SJCRH30 (cell line): Measurements from ENCODE around the gene CCDC57. TPM values are rescaled to one million over a fixed set of nuclear protein-coding genes. Genes with fewer than 3 reads are reported as not detected.
"Not testable (repeated sequence)": the region's sequence is repeated elsewhere in the genome, so short reads cannot be mapped to it uniquely, and the experiment has no call there.

Experiments
- DNase-seq, 2 experiments: peaks; one replicate each; pipeline ENCODE4 v3.0.0-alpha.2; 2015 to 2020
- H3K27ac ChIP-seq: fragments of 250-450 bp; sonication (Bioruptor Pico); 2 replicates; pipeline ENCODE4 v1.5.1; 2020; ENCODE audit warnings: mild to moderate bottlenecking, moderate library complexity
- H3K27me3 ChIP-seq: fragments of 250-450 bp; sonication (Bioruptor Pico); 2 replicates; pipeline ENCODE4 v1.5.1; 2020; ENCODE audit warnings: mild to moderate bottlenecking, moderate library complexity
- H3K36me3 ChIP-seq: fragments of 250-450 bp; sonication (Bioruptor Pico); 2 replicates; pipeline ENCODE4 v1.5.1; 2020; ENCODE audit warnings: mild to moderate bottlenecking, moderate library complexity
- H3K4me1 ChIP-seq: fragments of 250-450 bp; sonication (Bioruptor Pico); 2 replicates; pipeline ENCODE4 v1.5.1; 2020; ENCODE audit warnings: mild to moderate bottlenecking, moderate library complexity
- H3K4me3 ChIP-seq: fragments of 250-450 bp; sonication (Bioruptor Pico); 2 replicates; pipeline ENCODE4 v1.5.1; 2020; ENCODE audit warnings: mild to moderate bottlenecking, moderate library complexity
- H3K9me3 ChIP-seq: fragments of 250-450 bp; sonication (Bioruptor Pico); replicated peaks from 2 replicates; pipeline ENCODE4 v1.5.1; 2020; ENCODE audit warnings: mild to moderate bottlenecking, moderate library complexity
- total RNA-seq: library from RNA; depleted of rRNA; stranded (reverse); fragments of >200 nt; shearing (Covaris generic); gene quantifications from 2 replicates; pipeline ENCODE4 v1.2.3, GENCODE V29; 2014

Gene CCDC57
- total RNA-seq, 1 experiment from 2014 or later, result 23.5 TPM

DNA sequence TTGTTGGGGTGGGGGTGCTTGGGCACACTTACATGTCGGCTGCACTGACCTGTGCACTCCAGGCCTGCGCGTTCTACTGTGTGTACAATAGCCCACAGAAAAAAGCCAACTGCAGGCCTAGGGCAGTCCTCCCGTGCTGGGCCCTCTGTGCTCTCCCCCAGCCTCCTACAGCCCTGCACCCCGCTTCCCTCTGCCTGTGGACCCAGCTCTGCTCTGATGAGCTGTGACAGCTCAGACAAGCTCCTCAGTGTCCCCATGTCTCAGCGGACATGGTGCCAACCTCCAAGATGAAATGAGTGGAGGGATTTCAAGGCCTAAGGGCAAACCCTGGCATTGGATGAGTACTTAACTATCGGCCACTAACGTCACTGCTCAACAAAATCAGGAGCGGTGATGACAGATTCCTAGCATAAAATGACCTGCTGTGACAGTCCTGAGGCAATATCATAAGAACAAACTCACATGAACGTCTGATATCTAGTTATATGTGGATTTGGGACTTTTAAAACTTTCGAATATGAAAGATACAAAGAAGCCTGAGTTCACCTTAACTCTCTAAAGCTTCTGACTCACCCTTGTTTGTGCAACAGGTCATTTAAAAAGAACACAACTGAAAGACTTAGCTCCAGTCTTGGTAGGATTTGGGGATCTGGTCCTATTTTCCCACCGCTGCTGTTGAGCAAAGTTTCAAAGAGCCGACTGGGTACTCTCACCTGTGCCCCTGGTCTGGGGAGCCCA, 34.7 kb downstream of the CCDC57 start:
- no peak overlapping the region for H3K4me3 ChIP-seq
- H3K9me3 ChIP-seq, result no peaks in the 10 kb centered on the region
- DNase-seq, result no peak
- H3K36me3 ChIP-seq, result no peaks in the 10 kb centered on the region
- no peak overlapping the region for H3K27ac ChIP-seq
- H3K27me3 ChIP-seq, result no peaks in the 10 kb centered on the region
- peaks cover 20% of the 10 kb centered on the region; the same call in 1 of the 2 replicates for H3K4me1 ChIP-seq

DNA sequence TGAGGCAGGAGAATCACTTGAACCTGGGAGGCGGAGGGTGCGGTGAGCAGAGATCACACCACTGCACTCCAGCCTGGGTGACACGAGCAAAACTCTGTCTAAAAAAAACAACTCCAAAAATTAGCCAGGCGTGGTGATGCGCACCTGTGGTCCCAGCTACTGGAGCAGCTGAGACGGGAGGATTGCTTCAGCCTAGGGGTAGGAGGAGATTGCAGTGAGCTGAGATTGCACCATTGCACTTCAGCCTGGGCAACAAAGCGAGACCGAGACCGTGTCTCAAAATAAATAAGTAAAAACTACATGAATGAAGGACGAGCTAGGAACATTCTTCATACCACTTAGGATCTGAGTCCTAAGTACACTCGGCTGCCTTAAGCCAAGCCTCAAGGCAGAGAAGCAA, 35.4 kb downstream of the CCDC57 start:
- Histone ChIP-seq H3K36me3 (no peaks in the 10 kb centered on the region), H3K9me3 (no peaks in the 10 kb centered on the region), H3K4me3 (no peak overlapping the region), H3K4me1 (peaks cover 20% of the 10 kb centered on the region; the same call in 1 of the 2 replicates), H3K27ac (no peak overlapping the region), H3K27me3 (no peaks in the 10 kb centered on the region)
- no peak for DNase-seq

DNA sequence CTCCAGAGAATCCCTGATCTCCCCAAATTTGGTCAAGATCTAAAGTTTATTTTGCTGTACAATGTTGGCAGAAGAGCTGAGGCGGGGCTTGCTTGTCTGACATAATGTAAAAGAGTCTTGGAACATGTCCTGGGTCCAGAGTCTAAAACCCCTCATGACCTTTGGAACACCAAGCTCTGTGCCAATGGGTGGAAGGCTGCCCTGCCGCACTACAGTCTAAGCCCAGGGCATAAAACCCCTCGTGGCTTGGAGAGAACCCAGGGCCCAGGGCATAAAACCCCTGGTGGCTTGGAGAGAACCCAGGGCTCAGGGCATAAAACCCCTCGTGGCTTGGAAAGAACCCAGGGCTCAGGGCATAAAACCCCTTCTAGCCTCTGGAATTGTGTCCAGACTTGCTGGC, 36.7 kb downstream of the CCDC57 start:
- Histone ChIP-seq H3K4me1 (peaks cover 13% of the 10 kb centered on the region; the same call in 1 of the 2 replicates), H3K27ac (no peak overlapping the region), H3K27me3 (no peaks in the 10 kb centered on the region), H3K36me3 (no peaks in the 10 kb centered on the region), H3K9me3 (no peaks in the 10 kb centered on the region), H3K4me3 (no peak overlapping the region)
- no peak for DNase-seq

DNA sequence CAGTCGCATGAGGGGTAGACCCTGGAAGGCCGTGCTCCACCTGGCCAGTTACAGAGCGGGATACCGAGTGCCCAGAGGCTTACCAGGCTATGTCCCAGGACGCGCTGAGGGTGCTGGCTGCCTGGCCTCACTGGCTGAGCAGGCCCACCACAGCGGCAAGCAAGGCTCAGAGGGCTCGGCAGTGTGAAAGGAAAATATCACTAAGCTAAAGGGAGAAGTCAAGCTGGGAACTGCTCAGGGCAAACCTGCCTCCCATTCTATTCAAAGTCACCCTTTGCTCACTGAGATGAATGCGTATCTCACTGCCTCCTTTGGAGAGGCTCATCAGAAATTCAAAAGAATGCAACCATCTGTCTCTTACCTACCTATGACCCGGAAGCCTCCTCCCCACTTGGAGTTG, 37.4 kb downstream of the CCDC57 start:
- DNase-seq, result no peak
- no peak overlapping the region for H3K4me3 ChIP-seq
- no peaks in the 10 kb centered on the region for H3K36me3 ChIP-seq
- no peak overlapping the region for H3K27ac ChIP-seq
- no peaks in the 10 kb centered on the region for H3K27me3 ChIP-seq
- H3K9me3 ChIP-seq, result no peaks in the 10 kb centered on the region
- peaks cover 6% of the 10 kb centered on the region; the same call in 1 of the 2 replicates for H3K4me1 ChIP-seq

DNA sequence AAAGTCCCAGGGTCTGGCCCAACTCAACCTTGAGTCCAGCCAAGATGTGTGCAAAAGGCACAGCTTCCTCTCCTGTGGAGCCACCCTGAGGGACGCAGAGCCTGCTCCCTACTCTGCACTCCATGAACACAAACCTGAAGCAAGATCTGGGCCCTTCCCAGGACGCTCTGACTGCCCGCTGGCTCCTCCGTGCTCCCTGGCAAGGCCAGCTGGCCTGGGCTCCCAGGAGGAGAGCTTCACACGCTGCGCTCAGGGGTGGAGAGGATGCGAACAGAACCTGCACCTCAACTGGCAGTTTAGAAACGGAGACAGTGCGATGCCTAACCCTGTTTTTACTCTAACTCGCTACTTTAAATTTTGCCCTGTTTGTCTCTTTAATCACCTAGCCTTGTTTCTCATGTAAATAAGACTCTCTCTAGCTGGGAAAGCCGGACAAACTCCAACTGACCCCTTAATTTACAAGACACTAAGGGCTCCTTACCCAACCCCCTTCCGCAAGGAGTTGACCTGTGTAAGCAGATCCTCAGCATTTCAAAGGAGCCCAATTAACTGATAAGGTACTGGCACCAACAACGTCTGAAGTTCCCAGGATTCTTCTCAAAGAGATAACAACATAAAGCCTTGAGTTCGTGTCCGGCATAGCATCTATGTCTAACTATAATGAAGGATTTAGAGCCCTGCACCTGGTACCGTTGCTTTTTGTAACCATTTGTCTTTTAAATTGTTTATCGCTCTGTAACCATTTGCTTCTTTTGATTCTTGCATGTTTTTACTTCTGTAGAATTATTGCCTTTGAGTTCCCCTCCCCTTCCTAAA, 38.4 kb downstream of the CCDC57 start:
- not testable (repeated sequence) for H3K9me3 ChIP-seq, H3K27ac ChIP-seq, H3K36me3 ChIP-seq

DNA sequence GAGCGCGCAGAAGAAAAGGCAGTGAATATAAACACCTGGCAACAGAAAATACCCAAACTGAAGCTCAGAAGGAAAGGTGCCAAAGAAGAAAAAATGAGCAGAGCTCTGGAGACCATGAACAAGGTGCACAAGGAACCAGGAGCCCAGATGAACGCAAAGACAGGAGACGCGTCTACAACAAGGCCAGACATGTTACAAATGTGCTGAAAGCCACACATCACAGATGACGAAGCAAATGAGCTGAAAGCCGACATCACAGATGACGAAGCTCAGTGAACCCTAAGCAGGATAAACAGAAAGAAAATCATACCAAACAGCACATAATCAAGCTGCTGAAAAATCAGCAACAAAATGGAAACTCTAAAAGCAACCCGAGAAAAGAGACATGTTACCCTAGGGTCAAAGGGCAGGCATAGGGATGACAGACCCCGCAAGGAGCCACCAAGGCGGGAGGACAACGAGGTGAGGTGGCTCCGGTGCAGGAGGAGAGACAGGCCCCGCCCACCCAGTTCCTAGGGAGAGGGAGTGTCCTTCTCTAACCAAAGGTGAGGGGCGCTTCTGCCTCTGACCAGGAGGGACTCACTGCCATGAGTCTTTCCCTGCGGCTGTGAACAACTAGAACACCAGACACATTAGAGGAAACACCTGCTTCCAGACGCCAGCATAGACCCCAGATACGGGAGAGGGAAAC, 39.1 kb downstream of the CCDC57 start:
- Histone ChIP-seq H3K4me1 (no peaks in the 10 kb centered on the region), H3K27me3 (no peaks in the 10 kb centered on the region), H3K36me3 (no peaks in the 10 kb centered on the region), H3K4me3 (no peak overlapping the region), H3K27ac (no peak overlapping the region), H3K9me3 (no peaks in the 10 kb centered on the region)
- DNase-seq, result no peak

More for the DNA sequence above, 38.4 kb downstream of the CCDC57 start:
- not testable (repeated sequence) for H3K4me1 ChIP-seq, H3K4me3 ChIP-seq, H3K27me3 ChIP-seq, DNase-seq

DNA sequence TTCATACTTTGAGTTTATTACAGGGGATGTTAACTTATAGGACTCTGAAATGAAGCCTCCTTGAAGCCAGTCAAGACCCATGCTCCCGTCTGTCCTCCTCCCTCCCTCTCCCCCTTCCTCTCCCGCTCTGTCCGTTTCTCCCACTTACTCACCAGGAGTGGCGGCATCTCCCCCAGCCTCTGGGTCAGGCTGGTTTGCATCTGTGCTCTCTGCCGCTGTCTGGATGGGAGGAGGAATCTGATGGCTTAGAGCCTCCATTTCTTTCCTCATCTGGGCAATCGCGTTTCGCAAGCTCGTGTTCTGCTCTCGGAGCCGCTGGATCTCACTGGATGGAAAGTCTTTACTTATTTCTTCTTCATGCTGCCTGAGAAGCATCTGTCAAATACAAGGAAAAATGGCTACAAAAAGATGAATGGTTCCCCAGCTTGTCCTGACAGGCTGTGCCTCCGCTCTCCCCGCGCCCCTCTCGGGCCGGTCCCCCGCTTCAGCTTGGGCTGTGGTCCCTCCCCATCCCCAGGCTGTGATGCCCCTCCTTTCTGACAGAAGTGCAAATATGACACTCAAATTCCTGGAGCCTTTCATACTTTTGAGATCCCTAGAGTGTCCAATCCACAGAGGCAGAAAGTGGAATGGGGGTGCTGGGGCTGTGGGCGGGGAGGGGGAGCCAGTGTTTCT, 40.0 kb downstream of the CCDC57 start:
- no peak overlapping the region for H3K27ac ChIP-seq
- no peaks in the 10 kb centered on the region for H3K27me3 ChIP-seq
- H3K9me3 ChIP-seq, result no peaks in the 10 kb centered on the region
- no peak overlapping the region for H3K4me3 ChIP-seq
- no peak for DNase-seq
- no peaks in the 10 kb centered on the region for H3K36me3 ChIP-seq
- H3K4me1 ChIP-seq, result no peaks in the 10 kb centered on the region

DNA sequence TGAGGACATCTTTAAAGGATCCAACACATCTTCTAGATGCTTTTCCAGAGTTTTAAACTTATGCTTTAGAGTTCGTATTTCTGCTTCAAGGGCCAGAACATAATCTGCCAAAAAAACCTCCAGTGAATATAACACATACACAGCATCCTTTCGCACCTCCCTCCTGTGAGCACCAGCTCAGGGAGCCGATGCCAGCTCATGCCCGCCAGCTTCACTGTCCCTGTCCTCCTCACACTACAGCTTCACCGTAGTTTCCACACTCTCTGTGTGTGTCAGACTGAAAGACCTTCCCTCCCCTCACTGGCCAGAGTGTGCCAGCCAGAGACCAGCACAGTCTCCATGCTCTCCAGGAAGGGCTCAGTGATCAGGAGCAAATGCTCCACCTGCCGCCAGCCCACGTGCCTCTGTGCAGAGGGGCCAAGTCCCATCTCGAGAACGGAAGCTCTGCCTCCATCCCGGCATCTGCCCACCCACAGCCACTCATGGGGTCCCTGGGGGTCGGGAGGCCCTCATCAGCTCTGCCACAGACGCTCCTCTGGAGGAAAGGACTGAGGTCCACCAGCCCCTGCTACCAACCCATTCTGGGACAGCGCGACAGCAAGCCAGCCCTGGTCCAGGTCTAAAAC, 40.8 kb downstream of the CCDC57 start:
- H3K9me3 ChIP-seq, result no peaks in the 10 kb centered on the region
- H3K27ac ChIP-seq, result no peak overlapping the region
- no peak overlapping the region for H3K4me3 ChIP-seq
- H3K4me1 ChIP-seq, result no peaks in the 10 kb centered on the region
- no peak for DNase-seq
- no peaks in the 10 kb centered on the region for H3K27me3 ChIP-seq
- no peaks in the 10 kb centered on the region for H3K36me3 ChIP-seq

DNA sequence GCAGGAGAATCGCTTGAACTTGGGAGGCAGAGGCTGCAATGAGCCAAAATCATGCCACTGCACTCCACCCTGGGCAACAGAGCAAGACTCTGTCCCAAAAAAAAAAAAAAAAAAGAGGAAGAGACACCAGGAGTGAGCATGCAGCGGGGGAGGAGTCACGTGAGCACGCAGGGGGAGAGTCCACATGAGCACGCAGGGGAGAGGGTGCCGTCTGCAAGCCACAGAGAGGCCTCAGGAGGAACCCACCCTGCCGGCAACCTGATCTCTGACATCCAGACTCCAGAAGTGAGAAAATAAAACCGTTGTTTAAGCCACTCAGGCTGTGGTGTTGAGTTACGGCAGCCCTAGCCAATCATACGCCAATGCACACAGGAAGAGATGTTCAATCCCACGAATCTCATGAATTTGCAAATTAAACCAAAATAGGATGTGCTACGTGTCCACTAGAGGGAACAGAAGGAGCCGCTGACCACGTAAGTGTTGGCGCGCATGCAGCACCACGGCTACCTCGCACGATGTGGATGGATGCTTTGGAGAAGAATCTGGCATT, 42.2 kb downstream of the CCDC57 start:
- Histone ChIP-seq H3K9me3 (no peaks in the 10 kb centered on the region), H3K27me3 (no peaks in the 10 kb centered on the region), H3K36me3 (no peaks in the 10 kb centered on the region), H3K27ac (no peak overlapping the region), H3K4me3 (no peak overlapping the region), H3K4me1 (no peaks in the 10 kb centered on the region)
- DNase-seq, result peak in 1 of 2 experiments; percentile 53

DNA sequence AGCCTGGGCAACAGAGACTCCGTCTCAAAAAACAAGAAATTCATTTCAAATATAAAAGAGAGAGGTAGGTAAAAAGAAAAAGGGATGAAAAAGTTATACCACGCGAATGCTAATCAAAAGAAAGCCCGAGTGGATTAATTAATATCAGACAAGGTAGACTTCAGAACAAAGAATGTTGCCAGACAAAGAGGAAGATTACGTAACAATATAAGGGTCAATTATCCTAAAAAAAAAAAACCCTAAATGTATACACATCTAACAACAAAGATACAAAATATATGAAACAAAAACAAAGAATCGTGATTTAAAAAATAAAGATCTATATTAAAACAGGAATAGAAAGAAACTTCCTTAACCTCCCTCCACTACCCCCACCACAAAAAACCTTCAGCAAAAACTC, 44.1 kb downstream of the CCDC57 start:
- no peak overlapping the region for H3K4me3 ChIP-seq
- no peaks in the 10 kb centered on the region for H3K4me1 ChIP-seq
- no peaks in the 10 kb centered on the region for H3K9me3 ChIP-seq
- no peak for DNase-seq
- no peaks in the 10 kb centered on the region for H3K27me3 ChIP-seq
- H3K27ac ChIP-seq, result no peak overlapping the region
- H3K36me3 ChIP-seq, result no peaks in the 10 kb centered on the region

DNA sequence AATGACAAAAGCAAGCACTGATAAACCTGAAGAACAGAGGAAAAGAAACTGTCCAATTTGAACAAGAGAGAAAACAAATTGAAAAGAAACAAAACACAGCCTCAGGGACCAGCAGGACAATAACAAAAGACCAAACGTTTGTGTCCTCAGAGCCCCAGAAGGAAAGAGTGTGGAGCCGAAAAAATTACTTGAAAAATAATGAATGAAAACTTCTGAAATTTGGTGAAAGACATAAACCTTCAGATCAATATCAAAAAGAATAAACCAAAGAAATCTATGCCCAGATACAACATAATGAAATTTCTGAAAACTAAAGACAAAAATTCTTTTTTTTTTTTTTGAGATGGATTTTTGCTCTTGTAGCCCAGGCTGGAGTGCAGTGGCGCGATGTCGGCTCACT, 45.6 kb downstream of the CCDC57 start:
- H3K4me3 ChIP-seq, result no peak overlapping the region
- no peak overlapping the region for H3K27ac ChIP-seq
- no peaks in the 10 kb centered on the region for H3K9me3 ChIP-seq
- H3K4me1 ChIP-seq, result no peaks in the 10 kb centered on the region
- no peak for DNase-seq
- H3K36me3 ChIP-seq, result no peaks in the 10 kb centered on the region
- no peaks in the 10 kb centered on the region for H3K27me3 ChIP-seq

DNA sequence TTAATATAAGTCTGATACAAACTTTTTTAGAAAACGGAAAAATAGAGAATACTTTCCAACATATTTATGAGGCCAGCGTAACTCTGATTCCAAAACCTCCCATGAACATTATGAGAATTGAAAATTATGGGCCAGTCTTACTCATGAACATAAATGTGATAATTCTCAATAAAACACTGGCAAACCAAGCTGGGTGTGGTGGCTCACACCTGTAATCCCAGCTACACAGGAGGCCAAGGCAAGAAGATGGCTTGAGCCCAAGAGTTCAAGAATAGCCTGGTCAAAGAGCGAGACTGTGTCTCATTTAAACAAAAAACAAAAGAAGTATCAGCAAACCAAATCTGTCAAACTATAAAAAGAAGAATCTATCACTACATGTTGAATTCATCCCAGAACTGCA, 47.8 kb downstream of the CCDC57 start:
- H3K9me3 ChIP-seq, result 0 out of 2 replicates have a peak, but pooled peaks cover 3% of the 10 kb centered on the region
- H3K27me3 ChIP-seq, result no peaks in the 10 kb centered on the region
- DNase-seq, result no peak
- no peak overlapping the region for H3K4me3 ChIP-seq
- H3K4me1 ChIP-seq, result no peaks in the 10 kb centered on the region
- H3K27ac ChIP-seq, result no peak overlapping the region
- no peaks in the 10 kb centered on the region for H3K36me3 ChIP-seq

DNA sequence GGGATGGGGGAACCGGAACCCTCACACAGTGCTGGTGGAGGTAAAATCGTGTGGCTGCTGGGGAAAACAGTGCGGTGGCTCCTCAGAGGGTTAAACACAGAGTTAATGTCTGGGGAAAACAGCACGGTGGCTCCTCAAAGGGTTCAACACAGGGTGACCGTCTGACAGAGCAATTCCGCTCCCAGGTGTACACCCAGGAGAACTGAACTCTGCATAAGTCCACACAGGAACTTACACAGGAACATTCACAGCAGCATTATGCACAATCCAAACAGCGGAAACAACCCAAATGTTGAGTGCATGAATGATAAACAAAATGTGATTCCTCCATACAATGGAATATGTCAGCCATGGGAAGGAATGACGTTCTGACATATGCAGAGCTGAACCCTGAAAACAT, 51.4 kb downstream of the CCDC57 start:
- DNase-seq, result no peak
- Histone ChIP-seq H3K4me3 (no peak overlapping the region), H3K36me3 (no peaks in the 10 kb centered on the region), H3K4me1 (no peaks in the 10 kb centered on the region), H3K27me3 (no peaks in the 10 kb centered on the region), H3K9me3 (0 out of 2 replicates have a peak, but pooled peaks cover 3% of the 10 kb centered on the region), H3K27ac (no peak overlapping the region)

DNA sequence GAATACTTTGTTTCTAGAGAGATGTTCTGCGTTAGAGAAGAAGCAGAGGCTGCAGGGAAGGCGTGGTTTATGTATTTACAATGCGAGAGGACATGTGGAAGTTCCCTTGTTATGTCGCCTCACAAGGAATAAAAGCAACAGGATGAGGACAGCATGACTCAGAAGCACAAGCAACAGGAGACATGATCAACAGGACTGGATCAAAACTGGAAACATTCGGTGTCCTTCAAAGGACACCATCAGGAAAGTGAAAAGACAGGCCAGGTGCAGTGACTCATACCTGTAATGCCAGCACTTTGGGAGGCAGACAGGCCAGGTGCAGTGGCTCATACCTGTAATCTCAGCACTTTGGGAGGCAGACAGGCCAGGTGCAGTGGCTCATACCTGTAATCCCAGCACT, 52.6 kb downstream of the CCDC57 start:
- Histone ChIP-seq H3K27ac (no peak overlapping the region), H3K36me3 (no peaks in the 10 kb centered on the region), H3K27me3 (no peaks in the 10 kb centered on the region), H3K4me3 (no peak overlapping the region), H3K4me1 (no peaks in the 10 kb centered on the region), H3K9me3 (0 out of 2 replicates have a peak, but pooled peaks cover 3% of the 10 kb centered on the region)
- DNase-seq, result no peak
